Left renal pelvis (tissue), 4 donors: ENCODE data around the gene ABCA7. TPM values are rescaled to one million over a fixed set of nuclear protein-coding genes. Genes with fewer than 3 reads are reported as not detected.
"Not testable (repeated sequence)": the region's sequence is repeated elsewhere in the genome, so short reads cannot be mapped to it uniquely, and the experiment has no call there.

ENCODE experiments used
- DNase-seq, 4 donors: peaks; one replicate each; pipeline ENCODE4 v3.0.0-alpha.2; 2013; ENCODE audit warnings: low read depth in 4 of 4, low spot score in 3 of 4
- polyA plus RNA-seq, 4 donors: library from polyadenylated mRNA; unstranded; fragments of 120-200 nt; gene quantifications; one replicate each; pipeline ENCODE4 v1.2.1, GENCODE V29; 2013; ENCODE audit not compliant: insufficient read length in 4 of 4

ABCA7 gene
- polyA plus RNA-seq, 4 donors: 2.7 to 10.6 (median 7.7) TPM

- peak; percentile 76 to 85 (median 78) for DNase-seq
Observed at GRCh38 chr19:1113030-1113985, 73.4 kb downstream of the ABCA7 start.

DNA sequence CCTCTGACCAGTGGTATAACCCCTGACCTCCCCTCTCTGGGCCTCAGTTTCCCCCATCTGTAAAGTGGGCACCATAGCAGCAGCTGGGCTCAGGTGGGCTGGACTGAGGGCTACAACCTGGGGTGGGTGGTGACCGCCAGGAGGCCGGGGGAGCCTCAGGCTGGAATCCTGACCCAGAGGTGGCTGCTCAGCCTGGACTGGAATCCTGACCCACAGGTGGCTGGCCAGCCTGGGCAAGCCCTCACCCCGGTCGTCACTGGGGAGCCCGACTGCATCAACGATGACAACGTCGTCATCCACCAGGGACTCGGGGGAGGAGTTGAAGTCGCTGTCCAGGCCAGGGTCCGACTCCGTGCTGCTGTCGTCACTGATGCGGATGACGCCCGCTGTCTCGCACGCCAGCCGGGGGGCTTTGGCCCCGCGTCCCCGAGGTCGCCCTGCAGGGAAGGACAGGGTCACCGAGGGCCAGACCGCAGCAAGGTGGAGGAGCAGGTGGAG, 74.1 kb downstream of the ABCA7 start:
- DNase-seq: no peak

DNA sequence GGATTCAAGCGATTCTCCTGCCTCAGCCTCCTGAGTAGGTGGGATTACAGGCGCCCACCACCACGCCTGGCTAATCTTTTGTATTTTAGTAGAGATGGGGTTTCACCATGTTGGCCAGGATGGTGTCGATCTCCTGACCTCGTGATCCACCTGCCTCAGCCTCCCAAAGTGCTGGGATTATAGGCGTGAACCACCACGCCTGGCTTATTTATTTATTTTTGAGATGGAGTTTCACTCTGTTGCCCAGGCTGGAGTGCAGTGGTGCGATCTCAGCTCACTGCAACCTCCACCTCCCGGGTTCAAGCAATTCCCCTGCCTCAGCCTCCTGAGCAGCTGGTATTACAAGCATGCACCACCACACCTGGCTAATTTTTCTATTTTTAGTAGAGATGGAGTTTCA, 74.8 kb downstream of the ABCA7 start:
- not testable (repeated sequence) for DNase-seq

Other genes starting within 250 kb of the ABCA7 start
- gene PTBP1, start 242.7 kb upstream of the ABCA7 start, polyA plus RNA-seq: 100 to 1,000 TPM; 292 to 417 (median 389) TPM
- gene PLPPR3, start 218.2 kb upstream of the ABCA7 start, polyA plus RNA-seq: 10 to 100 TPM; 10.3 to 18.9 (median 11.4) TPM
- 1 to 10 TPM in 2 of 4 donors, under 1 TPM in 2; 0.86 to 3.6 (median 1.1) TPM for gene AZU1, start 212.3 kb upstream of the ABCA7 start, polyA plus RNA-seq
- 1 to 10 TPM in 2 of 4 donors, under 1 TPM in 2; 0.59 to 2.0 (median 1.0) TPM for gene PRTN3, start 199.1 kb upstream of the ABCA7 start, polyA plus RNA-seq
- 1 to 10 TPM in 1 of 4 donors, under 1 TPM in 1, not detected in 2; 0.48 to 1.1 TPM for gene ELANE, start 187.8 kb upstream of the ABCA7 start, polyA plus RNA-seq
- gene CFD, start 180.4 kb upstream of the ABCA7 start, polyA plus RNA-seq: 10 to 100 TPM in 1 of 4 donors, 1 to 10 TPM in 3; 2.3 to 12.9 (median 3.6) TPM
- 10 to 100 TPM; 46.5 to 86.8 (median 53.7) TPM for gene MED16, start 146.9 kb upstream of the ABCA7 start, polyA plus RNA-seq
- gene RNU6-9, start 146.6 kb upstream of the ABCA7 start, polyA plus RNA-seq: not detected
- 10 to 100 TPM; 39.3 to 61.2 (median 47.8) TPM for gene R3HDM4, start 126.9 kb upstream of the ABCA7 start, polyA plus RNA-seq
- under 1 TPM; 0.20 to 0.98 (median 0.40) TPM for gene KISS1R, start 122.8 kb upstream of the ABCA7 start, polyA plus RNA-seq
- gene ARID3A, start 114.1 kb upstream of the ABCA7 start, polyA plus RNA-seq: 10 to 100 TPM; 13.2 to 35.9 (median 19.1) TPM
- gene WDR18, start 55.8 kb upstream of the ABCA7 start, polyA plus RNA-seq: 10 to 100 TPM; 24.4 to 55.7 (median 38.7) TPM
- 1 to 10 TPM in 1 of 4 donors, under 1 TPM in 3; 0.33 to 1.4 (median 0.69) TPM for gene GRIN3B, start 39.7 kb upstream of the ABCA7 start, polyA plus RNA-seq
- 100 to 1,000 TPM in 1 of 4 donors, 10 to 100 TPM in 3; 88.4 to 138 (median 98.9) TPM for gene TMEM259, start 19.0 kb upstream of the ABCA7 start, polyA plus RNA-seq
- gene RNU6-2, start 18.6 kb upstream of the ABCA7 start, polyA plus RNA-seq: not detected
- gene CNN2, start 13.5 kb upstream of the ABCA7 start, polyA plus RNA-seq: 100 to 1,000 TPM; 171 to 188 (median 182) TPM
- gene ARHGAP45, start 27.1 kb downstream of the ABCA7 start, polyA plus RNA-seq: 10 to 100 TPM in 1 of 4 donors, 1 to 10 TPM in 3; 8.2 to 14.4 (median 8.9) TPM
- 100 to 1,000 TPM; 106 to 154 (median 145) TPM for gene POLR2E, start 55.3 kb downstream of the ABCA7 start, polyA plus RNA-seq
- 100 to 1,000 TPM; 141 to 267 (median 234) TPM for gene GPX4, start 63.9 kb downstream of the ABCA7 start, polyA plus RNA-seq
- gene SBNO2, start 134.2 kb downstream of the ABCA7 start, polyA plus RNA-seq: 10 to 100 TPM; 10.6 to 21.1 (median 15.1) TPM
- gene STK11, start 165.7 kb downstream of the ABCA7 start, polyA plus RNA-seq: 10 to 100 TPM; 44.9 to 65.2 (median 55.9) TPM
- gene CBARP, start 197.9 kb downstream of the ABCA7 start, polyA plus RNA-seq: 1 to 10 TPM; 1.4 to 3.5 (median 1.9) TPM
- 100 to 1,000 TPM in 1 of 4 donors, 10 to 100 TPM in 3; 56.5 to 155 (median 92.1) TPM for gene ATP5F1D, start 201.6 kb downstream of the ABCA7 start, polyA plus RNA-seq
- gene MIDN, start 208.5 kb downstream of the ABCA7 start, polyA plus RNA-seq: 10 to 100 TPM; 45.4 to 73.1 (median 48.0) TPM
- gene CIRBP, start 229.2 kb downstream of the ABCA7 start, polyA plus RNA-seq: 100 to 1,000 TPM; 704 to 940 (median 807) TPM
- 10 to 100 TPM; 13.3 to 29.7 (median 15.8) TPM for gene FAM174C, start 235.4 kb downstream of the ABCA7 start, polyA plus RNA-seq
- 1 to 10 TPM; 1.8 to 4.6 (median 3.1) TPM for gene EFNA2, start 245.8 kb downstream of the ABCA7 start, polyA plus RNA-seq